Stimulated activated CD8-positive, alpha-beta memory T cell treated with anti-CD3 and anti-CD28 coated beads, Interleukin-15, amount 100 ng/mL, for 4 hours (primary cell): Measurements from ENCODE around the gene C12orf56.

ENCODE experiments used
- DNase-seq, 2 donors: peaks; one replicate each; pipeline ENCODE4 v3.0.0-alpha.2; 2020; ENCODE audit warnings: low read depth in 2 of 2

C12orf56 gene, protein sequence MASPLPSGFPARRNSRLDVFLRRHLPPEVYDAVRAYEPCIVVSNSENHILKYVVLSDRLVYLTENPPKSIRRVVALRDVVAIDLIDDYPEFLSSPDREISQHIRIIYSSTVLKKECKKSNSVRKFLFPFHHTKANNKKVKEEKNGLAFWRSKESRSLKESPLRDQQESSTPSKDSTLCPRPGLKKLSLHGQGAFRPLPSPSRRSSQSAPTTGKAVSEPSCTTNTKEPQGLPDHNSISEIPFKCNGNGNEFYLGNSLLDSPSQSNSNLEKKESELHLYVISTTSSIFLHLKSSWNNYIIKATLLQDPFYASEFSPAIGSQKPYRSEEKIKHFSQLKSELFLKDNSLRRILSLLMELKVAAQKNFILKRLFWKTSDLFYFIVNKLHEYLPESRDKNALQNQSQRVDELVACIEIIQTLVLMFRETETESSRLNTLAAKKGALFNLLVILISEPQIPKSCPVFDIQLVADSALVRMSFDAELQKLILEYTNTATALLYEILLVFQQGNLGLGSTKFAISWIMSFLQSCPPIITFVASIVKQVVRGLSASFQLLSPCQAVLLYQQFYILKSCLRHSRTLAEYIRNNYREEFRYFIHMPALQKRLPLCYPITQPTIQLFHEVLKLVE

DNA sequence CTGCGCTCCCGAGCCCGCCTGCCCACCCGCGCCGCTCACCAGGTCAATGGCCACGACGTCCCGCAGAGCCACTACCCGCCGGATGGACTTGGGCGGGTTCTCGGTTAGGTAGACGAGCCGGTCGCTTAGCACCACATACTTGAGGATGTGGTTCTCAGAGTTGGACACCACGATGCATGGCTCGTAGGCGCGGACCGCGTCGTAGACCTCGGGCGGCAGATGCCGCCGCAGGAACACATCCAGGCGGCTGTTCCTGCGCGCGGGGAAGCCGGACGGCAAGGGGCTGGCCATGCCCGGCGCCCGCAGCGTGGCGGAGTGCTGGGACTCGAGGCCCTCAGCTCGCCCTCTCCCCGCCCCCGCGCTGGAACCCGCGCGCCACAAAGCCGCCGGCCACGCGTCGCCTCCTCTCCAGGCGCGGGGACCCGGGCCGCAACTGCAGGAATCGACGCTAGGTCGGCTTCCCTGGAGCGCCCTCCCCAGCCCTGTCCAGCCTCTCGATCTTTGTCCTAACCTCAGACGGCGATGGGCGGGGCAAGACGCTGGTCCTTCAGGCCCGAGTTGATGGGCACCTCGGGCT lies at the start of gene C12orf56:
TSS of gene C12orf56 (minus strand) at position 484 of the 577 bp plus-strand sequence. CDS start at position 291, 193 bp downstream.
- no peak for DNase-seq

DNA sequence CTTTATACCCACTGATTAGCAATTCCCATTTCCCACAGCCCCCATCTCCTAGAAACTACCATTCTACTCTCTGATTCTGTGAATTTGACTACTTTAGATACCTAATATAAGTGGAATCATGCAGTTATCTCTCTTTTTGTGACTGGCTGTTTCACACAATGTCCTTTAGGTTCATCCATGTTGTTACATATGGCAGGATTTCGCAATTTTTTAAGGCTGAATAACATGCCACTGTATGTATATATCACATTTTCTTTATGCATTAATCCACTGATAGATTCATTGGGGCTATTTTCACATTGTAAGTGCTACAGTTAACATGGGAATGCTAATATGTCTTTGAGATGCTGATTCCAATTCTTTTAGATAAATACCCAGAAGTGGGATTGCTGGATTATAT lies 49.5 kb upstream of the C12orf56 start:
- DNase-seq: no peak

DNA sequence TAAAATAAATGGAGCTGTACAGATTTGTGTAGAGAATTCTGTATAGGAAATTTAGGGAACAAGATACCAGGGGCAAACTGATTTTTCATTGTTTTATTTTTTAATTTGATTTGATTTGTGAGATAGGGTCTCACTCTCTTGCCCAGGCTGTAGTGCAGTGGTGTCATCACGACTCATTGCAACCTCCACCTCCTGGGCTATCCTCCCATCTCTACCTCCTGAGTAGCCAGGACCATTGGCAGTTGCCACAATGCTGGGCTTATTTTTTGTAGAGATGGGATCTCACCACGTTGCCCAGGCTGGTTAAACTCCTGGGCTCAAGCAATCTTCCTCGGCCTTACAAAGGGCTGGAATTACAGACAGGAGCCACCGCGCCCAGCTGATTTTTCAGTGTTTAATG lies 43.4 kb upstream of the C12orf56 start:
- DNase-seq: no peak

DNA sequence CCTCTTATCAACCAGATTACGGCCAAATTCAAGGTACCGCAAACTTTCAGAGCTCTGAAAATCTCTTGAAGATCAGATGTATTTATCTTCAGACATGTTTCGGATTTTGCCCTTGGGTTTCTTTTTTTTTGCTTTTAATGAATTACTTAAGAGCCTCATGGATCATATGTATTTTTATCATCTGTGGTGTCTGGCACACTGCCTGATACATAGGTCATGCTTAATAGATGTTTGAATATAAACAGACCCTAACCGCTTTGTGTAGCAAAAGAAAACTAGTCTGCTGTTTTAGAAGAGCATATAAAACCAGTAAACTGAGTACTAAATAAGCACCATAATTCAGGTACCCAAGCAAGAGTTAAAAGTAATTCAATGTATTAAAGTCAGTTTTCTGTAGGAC lies 41.2 kb upstream of the C12orf56 start:
- DNase-seq: no peak

DNA sequence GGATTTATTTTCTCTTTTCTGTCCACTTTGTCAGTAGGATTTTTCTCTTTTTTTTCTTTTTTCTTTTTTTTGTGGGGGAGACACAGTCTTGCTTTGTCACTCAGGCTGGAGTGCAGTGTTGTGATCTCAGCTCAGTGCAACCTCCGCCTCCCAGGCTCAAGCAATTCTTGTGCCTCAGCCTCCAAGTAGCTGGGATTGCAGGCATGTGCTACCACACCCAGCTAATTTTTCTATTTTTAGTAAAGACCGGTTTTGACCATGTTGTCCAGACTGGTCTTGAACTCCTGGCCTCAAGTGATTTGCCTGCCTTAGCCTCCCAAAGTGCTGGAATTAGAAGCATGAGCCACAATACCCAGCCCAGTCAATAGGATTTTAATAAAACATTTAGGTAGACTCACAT lies 40.3 kb upstream of the C12orf56 start:
- DNase-seq: no peak

DNA sequence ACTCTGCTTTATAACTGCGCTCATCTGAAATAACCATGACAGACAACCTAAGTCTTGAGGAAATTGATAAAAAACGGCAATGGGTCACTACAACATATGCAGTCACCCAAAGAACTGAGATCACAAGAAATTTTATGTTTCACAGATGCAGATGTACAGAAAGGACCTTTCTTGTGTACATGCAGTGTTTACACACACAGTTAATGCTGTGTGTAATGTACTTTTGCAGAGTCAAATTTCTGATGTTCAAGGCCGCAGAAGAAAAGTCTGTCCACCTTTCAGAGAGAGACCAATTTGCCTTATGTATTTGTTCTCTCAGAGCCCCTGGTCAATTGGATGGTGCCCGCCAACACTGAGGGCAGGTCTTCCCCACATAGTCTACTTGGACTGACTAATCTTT lies 38.4 kb upstream of the C12orf56 start:
- DNase-seq: no peak

DNA sequence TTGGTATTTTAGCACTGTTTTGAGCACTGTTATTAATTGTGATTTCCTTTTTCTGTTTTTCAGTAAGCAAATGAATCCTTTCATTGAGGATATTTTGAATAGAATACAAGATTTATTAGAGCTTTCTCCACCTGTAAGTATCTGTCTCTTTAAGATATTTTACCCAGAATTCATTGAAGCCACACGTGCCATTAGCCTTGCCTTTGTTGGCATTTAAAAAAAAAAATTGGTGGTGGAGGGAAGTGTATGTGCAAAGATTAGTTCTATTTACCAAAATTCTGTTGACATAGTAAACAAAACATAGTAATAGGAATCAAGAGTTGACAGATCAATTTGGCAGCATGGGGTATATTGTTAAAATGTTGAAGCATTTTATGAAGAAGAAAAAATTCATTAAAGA lies 37.4 kb upstream of the C12orf56 start:
- no peak for DNase-seq

DNA sequence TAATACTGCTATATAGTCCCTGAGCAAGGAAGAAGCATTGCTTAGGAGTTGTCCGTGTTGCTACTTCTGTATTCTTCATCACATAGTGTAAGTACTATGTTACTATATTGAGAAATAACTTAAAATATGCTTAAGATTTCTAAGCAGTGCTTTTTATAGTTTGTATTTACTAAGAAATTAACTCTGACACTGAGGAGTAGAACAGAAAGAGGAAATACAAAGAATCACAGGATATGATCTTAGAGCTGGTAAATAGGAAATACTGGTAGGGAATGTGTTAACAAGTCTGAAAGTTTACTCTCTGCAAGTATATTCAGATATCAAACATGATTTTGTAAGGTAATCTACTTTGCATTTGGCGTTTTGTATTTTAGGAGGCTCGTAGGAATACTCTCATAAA lies 29.1 kb upstream of the C12orf56 start:
- no peak for DNase-seq

DNA sequence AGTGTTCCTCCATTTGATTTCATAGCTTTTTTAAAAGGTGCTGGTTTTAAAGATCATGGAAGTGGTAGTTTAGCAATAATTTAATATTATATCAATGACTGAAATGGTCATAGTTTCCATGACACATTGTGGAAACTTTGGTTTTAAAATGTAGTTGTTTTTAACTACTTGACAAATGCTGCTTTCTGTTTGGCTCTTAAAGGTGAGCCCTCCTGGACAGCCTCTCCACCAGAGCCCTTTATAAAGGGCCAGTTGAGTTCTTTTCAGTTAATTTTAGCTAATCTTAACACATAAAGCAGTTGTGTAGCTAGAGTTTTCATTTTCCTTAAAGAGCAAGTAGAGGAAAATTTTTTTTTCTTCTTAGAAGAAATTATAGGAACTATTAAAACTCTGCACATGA lies 27.7 kb upstream of the C12orf56 start:
- DNase-seq: no peak

DNA sequence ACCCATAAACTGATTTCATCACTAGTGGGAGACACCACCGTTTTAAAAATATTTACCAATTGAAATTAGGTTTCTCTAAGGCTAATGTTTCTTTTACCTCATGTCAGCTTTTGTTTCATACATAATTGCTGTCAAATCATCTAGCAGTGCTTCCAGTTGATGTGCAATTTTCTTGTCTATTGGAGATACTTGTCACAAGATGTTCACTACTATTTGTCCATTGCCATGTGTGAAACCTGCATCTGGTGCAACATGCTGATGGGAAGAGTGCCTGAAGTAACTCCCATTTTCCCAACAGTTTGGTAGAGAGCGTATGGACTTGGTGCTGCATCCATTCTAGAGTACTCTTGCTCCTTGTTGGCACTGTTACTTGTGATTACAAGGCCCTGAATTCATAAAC lies 23.3 kb upstream of the C12orf56 start:
- DNase-seq: no peak

DNA sequence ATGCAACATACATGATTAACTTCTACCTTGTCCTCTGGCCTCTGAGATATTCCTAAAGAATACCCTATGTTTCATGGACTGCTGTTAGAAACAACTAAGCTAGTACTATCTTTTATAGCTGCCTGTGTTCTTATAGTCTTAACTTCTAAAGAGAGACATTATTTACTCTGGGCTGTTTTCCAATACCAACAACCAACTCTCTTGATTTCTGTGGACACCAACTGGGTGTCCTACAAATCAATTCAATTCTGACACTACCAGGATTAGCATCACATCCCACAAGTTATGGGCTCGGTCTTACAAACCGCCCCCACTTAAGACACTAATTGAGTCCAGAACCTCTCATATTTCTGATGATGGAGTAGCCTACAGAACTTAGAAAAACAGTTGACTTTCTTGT lies 21.9 kb upstream of the C12orf56 start:
- no peak for DNase-seq

DNA sequence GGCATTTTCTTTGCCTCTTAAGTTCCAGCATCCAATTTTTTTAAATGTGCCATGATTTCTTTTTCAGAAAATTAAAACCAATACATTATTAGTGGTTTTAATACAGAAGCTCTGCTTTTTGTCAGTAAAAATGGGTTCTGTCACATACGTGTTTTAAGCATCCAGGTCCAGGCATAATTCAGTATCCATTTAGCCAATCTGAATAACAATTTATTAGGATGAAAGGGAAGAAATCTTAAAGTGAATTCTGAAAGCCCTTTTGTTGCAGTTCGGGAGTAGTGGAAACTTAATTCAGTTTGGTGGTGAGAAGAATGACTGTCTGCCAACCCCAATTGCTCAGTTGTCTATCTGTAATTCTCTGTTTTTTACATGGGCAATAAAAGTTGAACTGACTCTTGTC lies 20.9 kb upstream of the C12orf56 start:
- no peak for DNase-seq

DNA sequence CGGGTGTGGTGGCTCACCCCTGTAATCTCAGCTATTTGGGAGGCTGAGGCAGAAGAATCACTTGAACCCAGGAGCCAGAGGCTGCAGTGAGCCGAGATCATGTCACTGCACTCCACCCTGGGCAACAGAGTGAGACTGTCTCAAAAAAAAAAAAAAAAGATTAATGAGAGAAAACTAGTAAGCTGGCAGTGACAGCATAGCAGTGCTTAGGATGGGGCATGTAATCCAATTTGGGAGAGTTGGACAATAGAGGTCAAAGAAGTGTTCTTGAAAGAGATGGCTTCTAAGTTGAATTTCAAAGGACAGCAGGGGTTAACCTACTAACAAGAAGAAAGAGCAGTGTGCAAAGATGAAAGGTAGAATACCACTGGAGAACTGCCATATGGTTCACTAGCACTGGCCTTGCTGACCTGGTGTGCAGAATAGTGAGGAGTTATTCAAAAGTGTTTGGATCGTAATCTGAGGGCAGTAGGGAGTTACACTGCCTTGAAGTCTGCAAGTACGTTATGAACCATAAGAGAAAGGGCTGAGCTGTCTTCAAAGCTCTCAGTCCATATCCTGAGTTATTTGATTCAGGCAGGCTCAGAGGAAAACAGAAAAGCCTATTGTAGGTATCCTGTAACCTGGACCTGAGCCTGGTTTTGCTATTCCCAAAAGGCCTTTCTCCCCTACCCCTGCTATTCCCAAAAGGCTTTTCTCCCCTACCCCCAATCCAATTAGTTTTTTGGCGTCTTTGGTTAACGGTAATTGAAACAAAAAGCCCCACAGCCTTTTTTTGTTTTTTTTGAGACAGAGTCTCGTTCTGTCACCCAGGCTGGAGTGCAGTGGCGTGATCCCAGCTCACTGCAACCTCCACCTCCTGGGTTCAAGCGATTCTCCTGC lies 17.0 kb upstream of the C12orf56 start:
- DNase-seq: no peak

DNA sequence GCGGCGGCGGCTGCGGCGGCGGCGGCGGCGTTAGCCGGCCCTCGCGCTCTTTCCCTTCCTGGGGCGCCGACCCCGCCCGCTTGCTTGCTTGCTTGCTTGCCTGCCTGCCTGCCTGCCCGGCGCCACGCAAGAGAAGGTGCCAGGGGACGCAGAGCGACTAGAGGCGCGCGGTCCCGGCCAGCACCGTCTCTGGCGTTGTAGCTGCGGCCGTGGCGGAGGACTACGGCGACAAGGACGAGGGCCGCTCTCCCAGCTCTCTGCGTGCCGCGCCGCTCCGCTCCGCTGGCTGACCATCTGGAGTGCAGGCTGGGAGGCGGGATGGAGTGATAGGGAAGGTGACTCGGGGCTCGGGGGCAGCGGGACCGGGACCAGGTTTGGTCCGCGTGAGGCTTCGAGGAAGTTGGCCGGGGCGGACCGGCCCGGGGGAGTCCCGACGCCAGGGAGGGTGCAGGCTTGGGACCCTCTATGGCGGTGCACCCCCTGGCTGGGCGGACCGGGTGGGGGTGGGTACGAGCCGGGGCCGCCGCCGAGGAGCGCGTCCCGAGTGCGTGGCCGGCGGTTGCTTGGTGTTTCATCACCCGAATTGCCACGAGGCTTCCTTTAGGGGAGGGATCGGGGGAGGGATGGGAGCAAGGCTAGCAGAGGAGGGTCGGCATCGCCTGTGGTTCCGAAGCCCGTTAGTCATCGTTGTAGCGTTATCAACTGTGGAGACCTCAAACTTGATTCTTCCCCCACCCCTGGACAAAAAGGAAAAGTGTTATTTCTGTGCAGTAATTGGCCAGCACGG lies 14.1 kb upstream of the C12orf56 start:
- DNase-seq: peak; percentile 58 to 62

DNA sequence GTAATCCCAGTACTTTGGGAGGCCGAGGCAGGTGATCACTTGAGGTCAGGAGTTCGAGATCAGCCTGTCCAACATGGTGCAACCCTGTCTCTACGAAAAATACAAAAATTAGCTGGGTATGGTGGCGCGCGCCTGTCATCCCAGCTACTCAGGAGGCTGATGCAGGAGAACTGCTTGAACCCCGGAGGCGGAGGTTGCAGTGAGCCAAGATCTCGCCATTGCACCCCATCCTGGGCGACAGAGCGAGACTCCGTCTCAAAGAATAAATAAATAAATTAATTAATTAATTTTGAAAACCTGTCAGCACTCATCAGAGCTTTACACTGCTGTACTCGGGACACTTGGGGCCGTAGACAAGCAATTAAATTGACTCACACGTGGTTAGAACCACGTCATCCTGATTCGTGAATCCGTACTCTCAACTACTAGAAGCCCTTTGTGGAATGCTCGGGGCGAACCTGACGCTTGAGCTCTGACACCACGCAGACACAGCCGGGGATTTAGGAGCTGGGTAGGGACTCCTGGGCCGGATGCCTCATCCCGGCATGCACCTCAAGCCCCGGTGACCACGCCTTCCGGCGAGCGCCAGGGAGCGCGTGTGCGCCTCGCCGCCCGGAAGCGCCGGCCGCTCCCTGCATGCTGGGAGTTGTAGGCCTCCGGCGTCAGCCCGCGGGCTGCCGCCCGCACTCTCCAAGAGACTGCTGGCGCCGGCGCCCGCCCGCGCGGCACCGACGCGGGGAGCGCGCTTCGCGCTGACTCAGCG lies 13.3 kb upstream of the C12orf56 start, which contains the start of gene XPOT:
TSS of gene XPOT (plus strand) at position 686 of the 763 bp plus-strand sequence. CDS start 5,644 bp downstream, outside the sequence.
- DNase-seq: peak; percentile 86 to 91

DNA sequence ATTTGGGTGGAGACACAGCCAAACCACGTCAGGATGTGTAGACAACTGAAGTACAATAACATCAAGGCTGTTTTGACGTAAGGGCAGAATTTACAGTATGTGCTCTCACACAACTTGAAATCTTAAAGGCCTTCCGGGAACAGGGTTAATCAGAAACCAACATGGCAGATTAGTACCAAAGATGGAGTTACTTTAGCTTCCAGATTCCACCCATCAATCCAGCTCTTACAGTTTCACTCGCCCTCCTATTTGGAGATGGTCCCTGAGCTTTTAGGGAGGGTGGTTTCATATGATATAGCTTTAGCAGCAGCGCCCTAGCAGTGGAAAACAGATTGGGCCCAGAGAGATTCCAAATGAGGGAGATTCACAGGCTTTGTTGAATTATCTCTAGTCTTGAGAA lies 11.6 kb upstream of the C12orf56 start:
- DNase-seq: no peak

DNA sequence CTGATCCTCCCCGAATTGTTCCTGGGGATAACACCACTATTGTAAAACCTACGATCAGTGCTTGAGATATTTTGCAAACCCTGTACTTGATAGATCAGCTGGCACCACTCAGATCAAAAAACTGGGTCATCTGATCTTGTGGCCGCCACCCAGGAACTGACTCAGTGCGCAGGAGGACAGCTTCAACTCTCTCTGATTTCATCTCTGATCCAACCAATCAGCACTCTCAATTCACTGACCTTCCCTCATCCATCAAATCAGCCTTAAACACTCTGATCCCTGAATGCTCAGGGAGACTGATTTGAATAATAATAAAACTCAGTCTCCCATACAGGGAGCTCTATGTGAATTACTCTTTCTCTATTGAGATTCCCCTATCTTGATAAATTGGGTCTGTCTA lies 9.5 kb upstream of the C12orf56 start:
- DNase-seq: no peak

DNA sequence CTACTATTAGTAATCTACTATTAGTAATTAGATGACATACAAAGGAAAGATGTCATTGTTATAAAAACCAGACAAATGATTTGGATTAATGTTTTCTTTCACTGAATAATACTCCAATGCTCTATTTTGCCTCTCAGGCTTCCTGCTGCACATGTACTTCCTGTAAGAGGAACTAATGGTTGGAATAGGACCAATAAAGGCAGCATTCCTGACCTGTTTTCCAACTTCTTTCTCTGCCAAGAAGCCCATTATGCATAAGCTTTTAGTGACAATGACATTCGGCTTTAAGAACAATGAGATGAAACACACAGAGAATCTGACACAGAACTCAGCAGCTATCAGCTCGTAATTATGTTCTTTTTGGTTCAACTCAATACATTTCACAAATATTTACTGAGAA lies 5.2 kb upstream of the C12orf56 start:
- no peak for DNase-seq

DNA sequence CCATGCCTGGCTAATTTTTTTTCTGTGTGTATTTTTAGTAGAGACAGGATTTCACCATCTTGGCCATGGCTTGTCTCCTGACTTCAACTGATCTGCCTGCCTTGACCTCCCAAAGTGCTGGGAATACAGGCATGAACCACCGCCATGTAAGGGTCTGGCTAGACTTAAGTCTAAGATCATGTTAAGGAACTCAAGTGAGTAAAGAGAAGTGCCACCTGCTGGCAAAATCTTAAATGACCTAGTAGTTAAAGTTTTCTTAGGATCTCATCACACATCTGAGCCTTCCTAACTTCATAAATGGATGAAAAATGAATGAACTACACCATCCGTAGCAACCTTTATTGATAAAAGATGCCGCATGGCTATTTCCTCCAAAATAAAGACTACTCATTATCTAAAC lies 1.7 kb upstream of the C12orf56 start:
- DNase-seq: no peak

DNA sequence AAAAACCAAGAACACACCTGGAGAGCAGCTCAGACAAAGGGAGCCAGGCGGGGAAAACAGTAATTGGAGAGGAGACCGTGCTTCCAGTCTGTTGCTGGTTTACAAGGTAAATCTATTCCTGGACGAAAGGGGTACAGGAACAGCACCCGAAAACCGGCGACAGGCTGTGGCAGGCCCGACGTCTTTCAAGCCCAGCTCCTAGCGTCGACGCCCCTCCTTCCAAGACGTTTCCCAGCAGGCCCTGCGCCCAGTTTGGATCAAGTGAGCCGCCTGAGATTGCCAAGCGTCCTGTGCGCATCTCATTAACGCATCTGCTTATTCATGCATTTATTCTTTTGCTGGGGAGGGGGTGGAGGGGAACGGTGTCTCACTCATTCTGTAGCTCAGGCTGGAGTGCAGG lies 1.4 kb downstream of the C12orf56 start:
- DNase-seq: no peak
